Natural killer cell (primary cell): Measurements from ENCODE around the gene TALDO1. TPM values are rescaled to one million over a fixed set of nuclear protein-coding genes. Genes with fewer than 3 reads are reported as not detected.

Experiments used
- ATAC-seq, 3 donors: fragments of 150-1000 bp in 2 of 3; fragments of 200-7000 bp in 1 of 3; cut with Tn5 transposase; 1 replicate in 1 of 3; 2 replicates in 2 of 3; pipeline ENCODE4 v1.10.0; 2021; ENCODE audit warnings: mild to moderate bottlenecking in 2 of 3, moderate library complexity in 2 of 3
- DNase-seq, 2 donors: peaks; one replicate each; pipeline versions ENCODE4 v3.0.0 to v3.0.0-alpha.2; 2013 to 2021; ENCODE audit warnings: mixed read lengths in 1 of 2
- H3K27ac ChIP-seq: one replicate; pipeline ENCODE4 v1.5.1; 2013; ENCODE audit warnings: mild to moderate bottlenecking, low read length
- H3K27me3 ChIP-seq: one replicate; pipeline ENCODE4 v1.6.1; 2013; ENCODE audit warnings: low read length; ENCODE audit not compliant: control insufficient read depth, insufficient read depth
- H3K36me3 ChIP-seq: one replicate; pipeline ENCODE4 v1.6.1; 2013; ENCODE audit warnings: low read length; ENCODE audit not compliant: control insufficient read depth, insufficient read depth
- H3K4me1 ChIP-seq: one replicate; pipeline ENCODE4 v1.6.1; 2013; ENCODE audit warnings: low read length; ENCODE audit not compliant: control insufficient read depth, insufficient read depth
- H3K4me3 ChIP-seq: one replicate; pipeline ENCODE4 v1.5.1; 2013; ENCODE audit warnings: low read length
- H3K9me3 ChIP-seq: one replicate; pipeline ENCODE4 v1.6.1; 2013; ENCODE audit warnings: low read length; ENCODE audit not compliant: control insufficient read depth, insufficient read depth
- H3K27ac Mint-ChIP-seq, 2 donors: one replicate each; pipeline ENCODE4 v1.8.0; 2022; ENCODE audit warnings: mild to moderate bottlenecking in 2 of 2, mixed read lengths in 2 of 2, moderate library complexity in 1 of 2
- H3K27me3 Mint-ChIP-seq, 2 donors: one replicate each; pipeline ENCODE4 v1.8.0; 2022; ENCODE audit warnings: low read depth in 2 of 2, mixed read lengths in 2 of 2
- H3K36me3 Mint-ChIP-seq: one replicate; pipeline ENCODE4 v1.8.0; 2022; ENCODE audit warnings: mixed read lengths
- H3K4me1 Mint-ChIP-seq, 2 donors: one replicate each; pipeline ENCODE4 v1.8.0; 2022; ENCODE audit warnings: mixed read lengths in 2 of 2
- H3K4me3 Mint-ChIP-seq: one replicate; pipeline ENCODE4 v1.8.0; 2022; ENCODE audit warnings: mild to moderate bottlenecking, moderate library complexity, mixed read lengths
- H3K9me3 Mint-ChIP-seq, 2 donors: one replicate each; pipeline ENCODE4 v1.8.0; 2022; ENCODE audit warnings: mixed read lengths in 2 of 2
- WGBS: methylation state at CpG from one replicate; pipeline ENCODE4 v1.1.7; 2013; ENCODE audit warnings: missing lambda C conversion rate; ENCODE audit not compliant: insufficient coverage; 5-methylcytosine and 5-hydroxymethylcytosine counted together
- intact Hi-C: fragments of 100-400 bp; cut with micrococcal nuclease; formaldehyde crosslinking; loops from one replicate; pipeline ENCODE4 v1.14.2; 2022
- total RNA-seq, 4 donors: library from RNA; stranded (reverse); fragments of 120-200 nt in 1 of 4; gene quantifications; one replicate each; pipeline versions ENCODE4 v1.2.3 to v1.2.4, GENCODE V29; 2013 to 2022
- TF ChIP-seq, protein P1 (sequence below): fragments of 200-600 bp; IDR thresholded peaks from one replicate; pipeline ENCODE4 v1.8.0; 2022; ENCODE audit warnings: antibody characterized with exemption

The TALDO1 gene
- total RNA-seq, 3 donors from 2014 or later (not counting 1 experiment from before 2014, with no cell fraction given) = 46.1 to 94.8 (median 55.4) TPM

DNA sequence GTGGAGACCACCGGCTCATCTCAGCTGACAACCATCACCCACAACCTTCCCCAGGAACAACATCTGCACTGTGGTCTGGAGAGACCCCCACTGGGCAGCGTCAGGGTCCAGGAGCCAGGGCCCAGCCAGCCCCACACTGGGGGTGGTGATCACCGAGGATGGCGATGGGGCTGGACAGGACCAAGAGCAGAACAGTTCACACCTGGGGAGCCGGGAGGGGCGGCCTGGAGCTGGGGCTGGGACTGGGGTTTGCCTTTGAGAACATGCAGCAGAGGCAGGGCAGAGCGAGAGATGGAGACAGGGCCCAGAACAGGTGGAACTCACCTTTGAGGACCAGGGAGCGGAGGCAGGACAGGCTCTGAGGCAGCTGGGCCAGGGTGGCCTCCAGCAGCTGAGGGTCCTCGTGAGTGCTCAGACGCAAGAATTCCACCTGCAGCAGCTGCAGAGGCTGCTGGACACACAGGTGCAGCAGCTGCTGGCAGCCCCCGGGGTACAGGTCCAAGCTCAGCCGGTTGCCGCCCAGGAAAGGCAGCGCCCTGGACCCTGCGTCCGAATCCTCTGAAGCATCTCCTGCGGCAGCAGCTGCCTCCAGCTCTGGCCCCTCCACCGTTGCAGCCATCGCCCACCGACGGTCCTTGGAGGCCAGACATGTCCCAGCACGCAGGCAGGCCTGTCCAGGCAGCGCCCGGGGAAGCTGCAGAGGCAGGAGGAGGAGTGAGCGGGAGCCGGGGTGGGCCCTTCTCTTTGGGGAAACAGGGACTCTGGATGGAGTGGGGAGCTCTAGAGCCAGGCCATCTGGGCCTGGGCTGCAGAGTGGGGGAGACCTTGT lies 56.7 kb downstream of the TALDO1 start:
- Mint-ChIP-seq H3K9me3 (no peaks in the 10 kb centered on the region), H3K4me1 (peaks cover 6 to 17% of the 10 kb centered on the region in 2 donors), H3K27me3 (no peaks in the 10 kb centered on the region), H3K36me3 (no peaks in the 10 kb centered on the region), H3K4me3 (peak overlapping the region; percentile 81), H3K27ac (peak overlapping the region; percentile 61 to 81)
- H3K27ac ChIP-seq = peak overlapping the region; percentile 64
- TF ChIP-seq, protein P1, sequence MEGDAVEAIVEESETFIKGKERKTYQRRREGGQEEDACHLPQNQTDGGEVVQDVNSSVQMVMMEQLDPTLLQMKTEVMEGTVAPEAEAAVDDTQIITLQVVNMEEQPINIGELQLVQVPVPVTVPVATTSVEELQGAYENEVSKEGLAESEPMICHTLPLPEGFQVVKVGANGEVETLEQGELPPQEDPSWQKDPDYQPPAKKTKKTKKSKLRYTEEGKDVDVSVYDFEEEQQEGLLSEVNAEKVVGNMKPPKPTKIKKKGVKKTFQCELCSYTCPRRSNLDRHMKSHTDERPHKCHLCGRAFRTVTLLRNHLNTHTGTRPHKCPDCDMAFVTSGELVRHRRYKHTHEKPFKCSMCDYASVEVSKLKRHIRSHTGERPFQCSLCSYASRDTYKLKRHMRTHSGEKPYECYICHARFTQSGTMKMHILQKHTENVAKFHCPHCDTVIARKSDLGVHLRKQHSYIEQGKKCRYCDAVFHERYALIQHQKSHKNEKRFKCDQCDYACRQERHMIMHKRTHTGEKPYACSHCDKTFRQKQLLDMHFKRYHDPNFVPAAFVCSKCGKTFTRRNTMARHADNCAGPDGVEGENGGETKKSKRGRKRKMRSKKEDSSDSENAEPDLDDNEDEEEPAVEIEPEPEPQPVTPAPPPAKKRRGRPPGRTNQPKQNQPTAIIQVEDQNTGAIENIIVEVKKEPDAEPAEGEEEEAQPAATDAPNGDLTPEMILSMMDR = no peak
- H3K9me3 ChIP-seq = no peaks in the 10 kb centered on the region
- ATAC-seq (no peak), DNase-seq (no peak)
- no peaks in the 10 kb centered on the region for H3K27me3 ChIP-seq
- WGBS = 67% methylated on average over 26 of the region's 26 CpGs
- H3K36me3 ChIP-seq = peaks cover 5% of the 10 kb centered on the region
- H3K4me3 ChIP-seq = no peak overlapping the region
- peaks cover 27% of the 10 kb centered on the region for H3K4me1 ChIP-seq
- intact Hi-C loops = no loop called here

DNA sequence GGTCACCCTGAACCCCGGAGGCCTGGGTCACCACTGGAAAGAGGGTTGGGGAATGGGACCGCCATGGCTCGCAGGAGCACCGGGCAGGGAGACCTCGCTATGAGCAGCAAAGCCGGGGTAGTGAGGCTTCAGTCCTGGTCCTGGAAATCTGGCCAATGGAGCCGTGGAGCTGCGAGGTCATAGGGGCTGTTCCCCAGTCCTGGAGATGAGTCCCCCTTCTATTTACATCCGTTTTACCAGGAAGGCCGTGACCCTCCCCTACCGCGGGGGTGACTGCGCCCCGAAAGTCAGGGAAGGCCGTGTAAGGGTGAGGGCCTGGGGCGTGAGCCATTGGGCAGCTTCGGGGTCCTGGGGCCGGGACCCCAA lies 57.3 kb downstream of the TALDO1 start:
- Mint-ChIP-seq H3K4me3 (peak overlapping the region; percentile 81), H3K36me3 (no peaks in the 10 kb centered on the region), H3K9me3 (no peaks in the 10 kb centered on the region), H3K27ac (peak overlapping the region; percentile 61 to 81), H3K4me1 (peaks cover 11 to 19% of the 10 kb centered on the region in 2 donors), H3K27me3 (no peaks in the 10 kb centered on the region)
- ATAC-seq (no peak), DNase-seq (no peak)
- H3K36me3 ChIP-seq = peaks cover 5% of the 10 kb centered on the region
- TF ChIP-seq, protein P1 = no peak
- intact Hi-C loops = no loop called here
- H3K27me3 ChIP-seq = no peaks in the 10 kb centered on the region
- H3K4me3 ChIP-seq = peak overlapping the region; percentile 65
- WGBS = 11% methylated on average over 13 of the region's 18 CpGs
- H3K27ac ChIP-seq = peak overlapping the region; percentile 64
- no peaks in the 10 kb centered on the region for H3K9me3 ChIP-seq
- H3K4me1 ChIP-seq = peaks cover 29% of the 10 kb centered on the region

DNA sequence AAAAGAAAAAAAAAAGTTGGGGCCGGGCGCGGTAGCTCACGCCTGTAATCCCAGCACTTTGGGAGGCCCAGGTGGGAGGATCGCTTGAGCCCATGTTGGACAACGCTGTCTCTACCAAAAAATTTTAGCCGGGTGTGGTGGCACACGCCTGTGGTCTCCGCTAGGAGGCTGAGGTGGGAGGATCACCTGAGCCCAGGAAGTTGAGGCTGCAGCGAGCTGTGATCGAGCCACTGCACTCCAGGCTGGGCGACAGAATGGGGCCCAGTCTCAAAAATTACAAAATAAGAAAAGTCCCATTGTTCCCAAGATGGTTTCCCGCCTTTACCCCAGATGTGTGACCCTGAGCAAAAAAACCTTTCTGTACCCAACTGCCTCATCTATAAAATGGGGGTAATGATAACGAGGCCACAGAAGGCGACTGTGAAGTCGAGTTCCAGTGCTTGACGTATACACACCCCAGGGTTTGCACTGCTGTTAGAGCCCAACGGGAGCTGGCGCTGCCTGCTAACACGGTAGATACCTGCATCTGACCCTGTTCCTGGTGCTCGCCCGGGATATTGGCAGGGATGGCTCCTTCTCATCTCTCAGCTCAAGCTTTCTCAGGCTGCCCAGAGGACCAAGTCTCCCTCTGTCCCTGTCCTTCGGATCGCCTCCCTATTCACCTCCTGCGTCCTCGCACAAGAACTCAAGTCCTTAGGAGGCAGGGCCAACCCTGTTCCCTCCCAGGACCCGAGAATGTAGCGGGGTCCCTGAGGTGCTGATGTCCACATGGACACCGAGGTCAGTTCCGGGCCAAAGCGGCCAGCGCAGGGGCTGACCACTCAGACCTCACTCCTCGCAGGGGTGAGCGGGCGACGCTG lies 61.4 kb downstream of the TALDO1 start:
- intact Hi-C loops = loop anchor here (1.0 kb wide), 2 partner anchors 11 kb away; no protein-coding TSS in a partner anchor
- no peaks in the 10 kb centered on the region for H3K27me3 Mint-ChIP-seq
- Histone ChIP-seq H3K4me3 (peak overlapping the region; percentile 50), H3K9me3 (no peaks in the 10 kb centered on the region), H3K27ac (peak overlapping the region; percentile 83), H3K4me1 (peaks cover 45% of the 10 kb centered on the region), H3K36me3 (peaks cover 22% of the 10 kb centered on the region), H3K27me3 (no peaks in the 10 kb centered on the region)
- TF ChIP-seq, protein P1 = no peak
- no peaks in the 10 kb centered on the region for H3K36me3 Mint-ChIP-seq
- peak overlapping the region; percentile 94 to 95 for H3K27ac Mint-ChIP-seq
- peak overlapping the region; percentile 90 for H3K4me3 Mint-ChIP-seq
- ATAC-seq (no peak), DNase-seq (peak in 1 of 2 donors; percentile 66)
- H3K9me3 Mint-ChIP-seq = no peaks in the 10 kb centered on the region
- H3K4me1 Mint-ChIP-seq = peaks cover 22 to 32% of the 10 kb centered on the region in 2 donors
- WGBS = 26% methylated on average over 36 of the region's 36 CpGs
